Effector CD8-positive, alpha-beta T cell (primary cell): ENCODE measurements around the gene NR1H2.

ENCODE experiments used
- DNase-seq: peaks from one replicate; lab custom pipeline; 2025; lab: John Stamatoyannopoulos, UW

NR1H2 gene

GRCh38 chr19:50401605-50402450 lies 25.6 kb downstream of the NR1H2 start:
- no peak for DNase-seq

GRCh38 chr19:50402544-50403301 lies 26.5 kb downstream of the NR1H2 start:
- DNase-seq: no peak

- no peak for DNase-seq
These were observed 30.0 kb downstream of the NR1H2 start for GRCh38 chr19:50406156-50406820.

- DNase-seq: no peak
These were observed 30.6 kb downstream of the NR1H2 start for GRCh38 chr19:50406829-50407228.

GRCh38 chr19:50409347-50409746 lies 33.1 kb downstream of the NR1H2 start:
- DNase-seq: no peak

- no peak for DNase-seq
These were observed 33.9 kb downstream of the NR1H2 start for GRCh38 chr19:50410109-50410508.

GRCh38 chr19:50412419-50412818 lies 36.2 kb downstream of the NR1H2 start:
- no peak for DNase-seq

- DNase-seq: no peak
These were observed 36.8 kb downstream of the NR1H2 start for GRCh38 chr19:50413096-50413495.

GRCh38 chr19:50413531-50413930 lies 37.3 kb downstream of the NR1H2 start:
- DNase-seq: no peak

GRCh38 chr19:50414864-50415660 lies 38.8 kb downstream of the NR1H2 start:
- peak; percentile 57 for DNase-seq

- no peak for DNase-seq
These were observed 39.4 kb downstream of the NR1H2 start for GRCh38 chr19:50415661-50416033.

GRCh38 chr19:50416034-50416977 lies 40.0 kb downstream of the NR1H2 start:
- DNase-seq: no peak

- DNase-seq: no peak
These were observed 41.1 kb downstream of the NR1H2 start for GRCh38 chr19:50417111-50418081.

- no peak for DNase-seq
These were observed 42.1 kb downstream of the NR1H2 start, which contains the start of gene SPIB for GRCh38 chr19:50418176-50419021. Gene SPIB (plus strand): TSS chr19:50418938. CDS start chr19:50418963, 25 bp downstream.

GRCh38 chr19:50419022-50419579 lies 42.8 kb downstream of the NR1H2 start:
- DNase-seq: no peak

GRCh38 chr19:50419580-50420035 lies 43.4 kb downstream of the NR1H2 start:
- DNase-seq: no peak

- no peak for DNase-seq
These were observed 43.9 kb downstream of the NR1H2 start for GRCh38 chr19:50420127-50420526.

GRCh38 chr19:50420808-50421207 lies 44.6 kb downstream of the NR1H2 start:
- no peak for DNase-seq
